ENCODE results near the gene BRD9. TPM values are rescaled to one million over a fixed set of nuclear protein-coding genes. Genes with fewer than 3 reads are reported as not detected.

BRD9 gene
- total RNA-seq, 1 donor from 2014 or later: 69.2 TPM

- TF ChIP-seq, protein P1, sequence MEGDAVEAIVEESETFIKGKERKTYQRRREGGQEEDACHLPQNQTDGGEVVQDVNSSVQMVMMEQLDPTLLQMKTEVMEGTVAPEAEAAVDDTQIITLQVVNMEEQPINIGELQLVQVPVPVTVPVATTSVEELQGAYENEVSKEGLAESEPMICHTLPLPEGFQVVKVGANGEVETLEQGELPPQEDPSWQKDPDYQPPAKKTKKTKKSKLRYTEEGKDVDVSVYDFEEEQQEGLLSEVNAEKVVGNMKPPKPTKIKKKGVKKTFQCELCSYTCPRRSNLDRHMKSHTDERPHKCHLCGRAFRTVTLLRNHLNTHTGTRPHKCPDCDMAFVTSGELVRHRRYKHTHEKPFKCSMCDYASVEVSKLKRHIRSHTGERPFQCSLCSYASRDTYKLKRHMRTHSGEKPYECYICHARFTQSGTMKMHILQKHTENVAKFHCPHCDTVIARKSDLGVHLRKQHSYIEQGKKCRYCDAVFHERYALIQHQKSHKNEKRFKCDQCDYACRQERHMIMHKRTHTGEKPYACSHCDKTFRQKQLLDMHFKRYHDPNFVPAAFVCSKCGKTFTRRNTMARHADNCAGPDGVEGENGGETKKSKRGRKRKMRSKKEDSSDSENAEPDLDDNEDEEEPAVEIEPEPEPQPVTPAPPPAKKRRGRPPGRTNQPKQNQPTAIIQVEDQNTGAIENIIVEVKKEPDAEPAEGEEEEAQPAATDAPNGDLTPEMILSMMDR (IDR thresholded peaks at IDR 0.05; ENCODE audit: unreplicated experiment): no peak
- H3K9me3 Mint-ChIP-seq (ENCODE audit: low read depth): no peaks in the 10 kb centered on the region
- peaks cover 5% of the 10 kb centered on the region for H3K36me3 Mint-ChIP-seq (ENCODE audit: insufficient read depth)
- no peaks in the 10 kb centered on the region for H3K27me3 Mint-ChIP-seq
- H3K27ac Mint-ChIP-seq: no peak overlapping the region
- no peak for DNase-seq (ENCODE audit: low spot score, unreplicated experiment)
- no peak overlapping the region for H3K4me3 Mint-ChIP-seq (ENCODE audit: low read depth)
- no peaks in the 10 kb centered on the region for H3K4me1 Mint-ChIP-seq (ENCODE audit: low read depth)
Measured at GRCh38 chr5:903756-904096, 11.1 kb upstream of the BRD9 start.

DNA sequence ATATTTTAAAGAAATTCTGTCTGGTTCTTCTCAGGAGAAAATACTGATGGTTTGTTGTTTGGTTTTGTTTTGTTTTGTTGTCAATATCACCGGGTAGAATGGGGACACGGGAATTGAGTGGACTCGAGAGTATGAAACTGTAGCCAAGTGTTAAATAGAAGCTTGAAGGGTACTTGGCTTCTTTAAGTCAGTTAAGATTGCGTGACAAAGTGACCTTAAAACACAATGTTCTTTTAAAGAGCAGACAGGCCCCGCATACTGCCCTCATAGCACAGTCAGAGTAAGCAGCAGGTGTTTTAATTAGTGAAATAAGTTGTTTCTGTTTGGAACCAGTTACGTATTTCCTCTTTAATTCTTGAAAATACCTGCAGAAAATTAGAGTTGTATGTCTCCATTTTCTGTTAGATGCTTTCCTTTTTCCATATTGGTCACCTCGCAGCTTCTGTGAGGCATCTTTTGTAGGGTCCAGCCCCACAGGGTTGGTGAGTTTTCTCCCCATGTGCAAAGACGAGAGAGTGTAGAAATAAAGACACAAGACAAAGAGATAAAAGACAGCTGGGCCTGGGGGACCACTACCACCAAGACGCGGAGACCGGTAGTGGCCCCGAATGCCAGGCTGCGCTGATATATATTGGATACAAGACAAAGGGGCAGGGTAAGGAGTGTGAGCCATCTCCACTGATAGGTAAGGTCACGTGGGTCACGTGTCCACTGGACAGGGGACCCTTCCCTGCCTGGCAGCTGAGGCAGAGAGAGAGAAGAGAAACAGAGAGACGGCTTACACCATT is 9.7 kb upstream of the BRD9 start:
- no peaks in the 10 kb centered on the region for H3K27me3 Mint-ChIP-seq

DNA sequence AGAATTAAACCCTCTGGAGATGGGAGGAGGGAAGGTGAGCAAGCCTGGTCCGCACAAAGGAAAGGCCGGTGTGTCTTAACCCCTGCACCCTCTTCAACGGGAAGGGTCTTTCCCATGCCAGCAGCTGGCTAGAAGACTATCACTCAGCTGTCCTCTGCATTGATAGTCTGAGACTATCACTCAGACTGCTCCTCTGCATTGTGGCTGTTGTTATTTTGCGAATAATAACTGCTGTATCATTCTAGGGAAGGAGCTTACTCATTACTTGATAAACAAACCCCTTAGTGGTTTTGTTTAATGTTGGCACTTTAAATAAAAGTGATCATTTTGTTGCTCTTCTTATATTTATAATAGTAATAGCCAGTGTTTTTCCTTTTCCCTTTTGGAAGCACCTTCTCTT is 8.2 kb upstream of the BRD9 start:
- no peaks in the 10 kb centered on the region for H3K27me3 Mint-ChIP-seq
- no peaks in the 10 kb centered on the region for H3K9me3 Mint-ChIP-seq (ENCODE audit: low read depth)
- DNase-seq (ENCODE audit: low spot score, unreplicated experiment): no peak
- no peaks in the 10 kb centered on the region for H3K4me1 Mint-ChIP-seq (ENCODE audit: low read depth)
- H3K27ac Mint-ChIP-seq: no peak overlapping the region
- TF ChIP-seq, protein P1 (IDR thresholded peaks at IDR 0.05; ENCODE audit: unreplicated experiment): no peak
- no peak overlapping the region for H3K4me3 Mint-ChIP-seq (ENCODE audit: low read depth)
- H3K36me3 Mint-ChIP-seq (ENCODE audit: insufficient read depth): peaks cover 4% of the 10 kb centered on the region

More for the DNA sequence above, 9.7 kb upstream of the BRD9 start:
- Mint-ChIP-seq H3K4me3 (ENCODE audit: low read depth) (no peak overlapping the region), H3K27ac (no peak overlapping the region), H3K36me3 (ENCODE audit: insufficient read depth) (peaks cover 4% of the 10 kb centered on the region), H3K9me3 (ENCODE audit: low read depth) (no peaks in the 10 kb centered on the region), H3K4me1 (ENCODE audit: low read depth) (no peaks in the 10 kb centered on the region)
- DNase-seq (ENCODE audit: low spot score, unreplicated experiment): no peak
- TF ChIP-seq, protein P1 (IDR thresholded peaks at IDR 0.05; ENCODE audit: unreplicated experiment): no peak

DNA sequence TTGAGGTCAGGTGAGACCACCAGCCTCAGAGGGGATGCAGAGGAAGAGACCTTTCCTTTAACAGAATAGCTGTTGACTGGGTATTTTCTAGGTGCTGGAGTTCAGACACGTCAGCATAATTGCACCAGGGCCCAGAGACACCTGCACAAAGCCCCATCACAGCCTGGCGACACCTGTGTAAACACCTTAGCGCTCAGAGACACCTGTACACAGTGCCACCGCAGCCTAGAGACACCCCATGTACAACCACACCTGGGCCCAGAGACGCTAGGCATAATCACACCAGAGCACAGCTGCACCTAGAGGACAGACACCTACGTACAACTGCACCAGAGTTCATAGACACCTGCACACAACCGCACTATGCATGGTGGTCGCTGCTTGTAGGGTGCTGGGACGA is 1.1 kb upstream of the BRD9 start:
- H3K4me3 Mint-ChIP-seq (ENCODE audit: low read depth): peak overlapping the region; percentile 74
- H3K27ac Mint-ChIP-seq: no peak overlapping the region
- no peaks in the 10 kb centered on the region for H3K9me3 Mint-ChIP-seq (ENCODE audit: low read depth)
- H3K36me3 Mint-ChIP-seq (ENCODE audit: insufficient read depth): peaks cover 6% of the 10 kb centered on the region
- no peak for DNase-seq (ENCODE audit: low spot score, unreplicated experiment)
- no peaks in the 10 kb centered on the region for H3K27me3 Mint-ChIP-seq
- TF ChIP-seq, protein P1 (IDR thresholded peaks at IDR 0.05; ENCODE audit: unreplicated experiment): no peak
- H3K4me1 Mint-ChIP-seq (ENCODE audit: low read depth): peaks cover 14% of the 10 kb centered on the region

DNA sequence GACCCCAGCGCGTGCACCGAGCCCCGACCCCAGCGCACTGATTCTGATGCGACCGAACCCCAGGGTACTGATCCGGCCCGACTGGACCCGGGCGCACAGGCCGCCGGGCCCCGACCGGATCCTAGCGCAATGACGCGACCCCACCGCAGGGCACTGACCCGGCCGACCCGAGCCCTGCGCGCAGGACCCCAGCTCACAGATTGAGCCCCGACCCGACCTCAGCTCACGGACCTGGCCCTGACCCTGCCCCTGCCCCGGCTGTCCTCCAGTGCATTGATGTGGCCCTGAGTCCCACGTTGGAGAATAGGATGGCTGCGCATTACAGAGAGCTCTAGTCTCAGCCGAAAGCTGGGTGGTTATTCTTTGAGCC is 521 bp upstream of the BRD9 start:
- Mint-ChIP-seq H3K9me3 (ENCODE audit: low read depth) (no peaks in the 10 kb centered on the region), H3K27me3 (no peaks in the 10 kb centered on the region), H3K27ac (no peak overlapping the region), H3K36me3 (ENCODE audit: insufficient read depth) (peaks cover 11% of the 10 kb centered on the region), H3K4me3 (ENCODE audit: low read depth) (peak overlapping the region; percentile 74), H3K4me1 (ENCODE audit: low read depth) (peaks cover 14% of the 10 kb centered on the region)
- TF ChIP-seq, protein P1 (IDR thresholded peaks at IDR 0.05; ENCODE audit: unreplicated experiment): no peak
- no peak for DNase-seq (ENCODE audit: low spot score, unreplicated experiment)
